Measurements from ENCODE around the gene PFKP. TPM values are rescaled to one million over a fixed set of nuclear protein-coding genes. Genes with fewer than 3 reads are reported as not detected.

Gene PFKP
- 10 to 100 TPM; 13.1 to 34.8 (median 25.1) TPM for polyA plus RNA-seq (ENCODE audit: insufficient read length in 4 of 4)

DNA sequence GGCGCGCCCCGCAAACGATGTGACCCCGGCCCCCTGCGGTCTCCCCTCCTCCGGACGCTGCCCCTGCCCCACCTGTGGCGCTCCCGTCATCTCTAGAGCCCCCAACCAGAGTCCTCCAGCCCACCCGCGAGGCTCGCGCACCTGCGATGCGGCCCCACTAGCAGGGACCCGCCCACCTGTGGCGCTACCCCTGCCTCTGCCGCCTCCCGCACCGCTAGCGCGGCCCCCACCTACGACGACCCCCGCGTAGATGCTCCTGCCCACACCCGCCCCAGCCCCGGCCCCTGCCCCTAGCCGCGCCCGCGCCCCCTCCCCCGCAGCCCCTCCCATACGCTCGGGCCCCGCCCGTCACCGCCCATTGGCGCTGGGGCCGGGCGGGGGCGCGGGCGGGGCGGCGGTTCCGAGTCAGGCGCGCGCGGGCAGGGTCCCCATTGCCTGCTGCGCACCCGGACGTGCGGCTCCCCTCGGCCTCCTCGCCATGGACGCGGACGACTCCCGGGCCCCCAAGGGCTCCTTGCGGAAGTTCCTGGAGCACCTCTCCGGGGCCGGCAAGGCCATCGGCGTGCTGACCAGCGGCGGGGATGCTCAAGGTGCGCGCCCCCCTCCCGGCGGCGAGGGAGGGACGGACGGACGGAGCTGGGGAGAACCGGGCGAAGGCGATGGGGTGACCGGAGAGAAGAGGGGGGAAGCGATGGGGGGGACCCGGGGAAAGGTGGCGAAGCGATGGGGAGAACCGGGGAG lies at the start of gene PFKP:
PFKP (plus strand) TSS at position 431 of the 741 bp plus-strand sequence; CDS start at position 479, 48 bp downstream.
- no peak for DNase-seq (ENCODE audit: low read depth in 4 of 4, low spot score in 3 of 4)

DNA sequence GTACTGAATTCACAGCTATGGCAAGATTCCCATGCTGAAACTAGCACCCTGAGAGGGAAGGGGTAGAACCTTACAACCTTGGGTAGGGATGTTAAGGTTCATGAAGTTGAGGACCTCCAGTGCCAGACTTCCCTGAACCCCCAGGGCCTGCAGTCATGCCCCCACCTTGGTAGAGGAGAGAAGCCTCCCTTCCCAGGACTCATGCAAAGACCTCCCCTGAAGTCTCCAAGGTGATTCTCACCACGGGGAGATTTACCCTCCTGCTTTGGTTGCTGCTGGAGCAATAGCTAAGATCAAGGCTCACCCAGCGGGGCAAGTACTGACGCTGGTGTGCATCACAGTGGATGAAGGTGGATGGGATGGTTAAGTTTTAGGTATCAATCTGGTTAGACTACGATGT lies 49.1 kb upstream of the PFKP start:
- DNase-seq (ENCODE audit: low read depth in 4 of 4, low spot score in 3 of 4), result no peak

DNA sequence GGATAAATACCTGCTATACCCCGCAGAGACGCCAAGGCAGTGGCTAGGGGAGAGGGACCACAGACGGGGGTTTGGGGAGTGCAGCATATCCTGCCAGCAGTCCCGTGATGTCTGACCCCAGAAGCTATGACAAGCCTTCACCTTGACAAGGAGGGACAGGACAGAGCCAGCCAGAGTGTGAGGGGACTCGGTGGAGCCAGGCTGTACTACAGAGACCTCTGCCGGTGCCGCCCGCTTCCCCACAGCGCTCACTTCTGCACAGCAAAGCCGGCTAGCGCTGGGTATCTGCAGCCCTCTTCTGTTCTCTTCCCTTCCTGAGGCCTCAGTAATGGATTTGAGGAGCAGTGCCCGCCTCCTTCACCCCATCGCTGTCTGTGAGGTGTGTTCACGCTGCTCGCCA lies 47.0 kb upstream of the PFKP start:
- no peak for DNase-seq (ENCODE audit: low read depth in 4 of 4, low spot score in 3 of 4)

DNA sequence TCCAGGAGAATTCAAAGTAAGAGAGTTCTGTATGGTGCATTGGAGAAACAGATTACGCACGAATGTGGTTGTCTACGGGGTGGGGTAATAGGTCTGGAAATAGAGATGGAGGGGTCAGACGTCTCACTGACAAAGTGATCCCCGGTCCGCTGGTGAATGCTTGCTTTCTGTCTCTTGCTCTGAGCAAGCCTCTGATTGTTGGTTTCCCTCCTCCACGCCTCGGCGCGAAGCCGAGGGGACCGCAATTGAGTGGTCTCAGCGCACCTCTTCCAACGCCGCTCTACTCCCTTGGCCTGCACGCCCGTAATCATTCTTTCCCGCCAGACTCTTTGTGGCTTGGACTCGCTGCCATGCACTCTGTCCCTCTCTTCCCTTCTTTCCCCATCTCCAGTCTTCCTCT lies 46.5 kb upstream of the PFKP start:
- no peak for DNase-seq (ENCODE audit: low read depth in 4 of 4, low spot score in 3 of 4)

DNA sequence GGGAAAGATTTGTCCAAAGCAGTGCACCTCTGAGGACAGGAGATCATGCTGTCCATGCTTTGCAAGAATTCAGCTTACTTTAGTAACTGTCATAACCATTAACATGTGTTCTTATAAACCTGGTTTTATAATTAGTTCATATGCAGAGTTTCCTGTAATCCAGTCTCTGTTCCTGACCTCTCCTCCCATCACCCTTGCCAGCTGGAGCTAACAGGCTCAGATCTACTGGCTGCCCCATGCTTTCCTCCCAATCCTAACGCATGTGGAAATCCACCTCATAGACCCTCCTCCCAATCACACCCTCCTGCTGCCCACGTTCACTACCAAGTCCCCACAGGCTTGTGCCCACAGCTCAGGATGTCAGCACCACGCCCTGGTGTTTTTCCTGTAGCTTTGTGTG lies 45.3 kb upstream of the PFKP start:
- DNase-seq (ENCODE audit: low read depth in 4 of 4, low spot score in 3 of 4), result no peak

DNA sequence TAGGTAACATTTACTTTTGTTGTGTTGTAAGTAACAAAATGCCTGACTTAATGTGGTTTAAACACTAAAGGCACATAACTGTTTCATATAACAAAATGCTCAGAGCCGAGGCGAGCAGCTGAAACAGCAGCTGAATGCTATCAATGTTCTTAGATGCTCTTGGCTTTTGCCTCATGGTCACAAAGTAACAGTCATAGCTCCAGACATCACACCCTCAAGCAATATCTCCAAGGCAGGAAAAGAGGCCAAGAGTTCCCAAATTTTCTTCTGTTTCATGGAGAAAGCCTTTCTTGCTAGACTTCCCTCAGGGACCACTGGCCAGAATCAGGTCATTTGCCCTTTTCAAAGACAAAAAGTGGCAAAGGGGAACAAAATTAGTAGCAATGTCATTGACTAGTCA lies 43.5 kb upstream of the PFKP start:
- no peak for DNase-seq (ENCODE audit: low read depth in 4 of 4, low spot score in 3 of 4)

DNA sequence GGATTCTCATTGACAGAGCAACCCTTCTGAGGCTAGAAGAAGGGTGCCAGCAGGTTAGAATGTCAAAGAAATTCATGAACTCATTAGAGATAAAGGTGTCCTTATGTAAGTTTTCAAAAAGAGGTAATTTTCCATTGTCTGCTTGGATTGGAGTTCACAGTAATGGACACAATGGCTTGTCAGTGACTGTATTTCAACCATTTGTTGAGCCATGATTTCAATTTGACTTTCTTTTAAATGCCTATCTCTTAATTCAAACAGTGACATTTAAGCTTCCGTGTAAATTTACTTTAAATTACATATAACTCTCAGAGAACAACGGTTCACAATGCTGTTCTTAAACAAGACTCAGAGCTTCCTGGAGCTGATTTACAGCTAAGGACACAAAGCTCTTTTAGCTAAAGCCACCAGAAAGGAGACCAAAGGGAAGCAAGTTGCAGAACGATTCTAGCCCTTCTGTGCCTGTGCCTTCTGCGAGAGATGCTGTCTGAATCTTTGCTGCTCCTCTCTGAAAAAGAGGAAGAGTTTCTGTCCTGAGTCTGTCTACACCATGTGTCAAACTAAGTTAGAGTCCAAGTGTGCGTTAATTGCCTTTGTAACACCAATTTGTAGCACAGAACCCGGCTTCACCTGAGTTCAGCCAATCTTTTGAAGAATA lies 42.2 kb upstream of the PFKP start:
- DNase-seq (ENCODE audit: low read depth in 4 of 4, low spot score in 3 of 4), result no peak

DNA sequence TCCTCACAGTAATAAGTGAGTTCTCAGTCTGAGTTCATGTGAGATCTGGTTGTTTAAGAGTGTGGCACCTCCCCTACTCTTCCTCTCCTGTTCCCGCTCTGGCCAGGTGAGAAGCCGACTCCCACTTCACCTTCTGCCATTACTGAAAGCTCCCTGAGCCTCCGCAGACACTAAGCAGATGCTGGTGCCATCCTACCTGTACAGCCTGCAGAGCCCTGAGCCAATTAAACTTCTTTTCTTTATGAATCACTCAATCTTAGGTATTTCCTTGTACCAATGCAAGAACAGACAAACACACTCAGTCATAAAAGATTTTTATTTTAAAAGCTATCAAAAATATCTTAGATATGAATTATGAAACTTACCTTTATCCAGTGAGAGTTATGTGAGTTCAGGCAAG lies 39.5 kb upstream of the PFKP start:
- no peak for DNase-seq (ENCODE audit: low read depth in 4 of 4, low spot score in 3 of 4)

DNA sequence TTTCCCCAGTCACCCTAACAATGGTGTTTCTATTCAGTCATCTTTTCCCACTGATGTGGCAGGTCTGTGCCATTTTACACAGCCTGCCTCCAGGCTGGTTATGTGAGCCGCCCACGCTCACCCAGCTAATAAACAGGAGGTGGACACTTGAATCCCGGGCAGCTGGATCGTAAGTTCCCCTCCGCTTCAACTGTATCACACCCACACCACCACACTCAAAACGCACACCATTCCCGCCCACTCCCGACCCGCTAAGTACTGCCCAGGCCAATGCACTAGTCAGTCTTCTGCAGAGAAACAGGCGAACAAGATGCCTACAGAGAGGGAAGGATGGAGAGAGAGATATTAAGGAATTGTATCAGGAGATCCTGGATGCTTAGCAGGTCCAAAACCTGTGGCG lies 38.9 kb upstream of the PFKP start:
- DNase-seq (ENCODE audit: low read depth in 4 of 4, low spot score in 3 of 4), result no peak

DNA sequence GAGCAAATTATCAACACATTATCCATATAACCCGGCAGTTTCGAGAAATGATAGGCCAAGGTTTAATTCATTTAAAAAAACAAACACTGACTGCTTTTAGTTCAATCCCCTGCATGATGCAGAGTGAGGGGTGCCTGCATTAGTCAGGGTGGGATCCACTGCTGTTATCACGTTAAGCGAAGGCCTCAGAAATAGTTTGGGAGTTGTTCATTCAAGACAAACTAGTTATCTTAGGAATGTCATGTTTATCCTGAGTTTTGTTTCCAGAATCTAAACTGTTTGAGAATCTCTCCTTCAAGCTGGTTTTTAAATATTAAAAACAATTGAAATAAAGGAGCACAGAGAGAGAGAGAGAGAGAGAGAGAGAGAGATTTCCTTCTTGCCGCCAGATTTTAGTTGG lies 36.6 kb upstream of the PFKP start:
- no peak for DNase-seq (ENCODE audit: low read depth in 4 of 4, low spot score in 3 of 4)

DNA sequence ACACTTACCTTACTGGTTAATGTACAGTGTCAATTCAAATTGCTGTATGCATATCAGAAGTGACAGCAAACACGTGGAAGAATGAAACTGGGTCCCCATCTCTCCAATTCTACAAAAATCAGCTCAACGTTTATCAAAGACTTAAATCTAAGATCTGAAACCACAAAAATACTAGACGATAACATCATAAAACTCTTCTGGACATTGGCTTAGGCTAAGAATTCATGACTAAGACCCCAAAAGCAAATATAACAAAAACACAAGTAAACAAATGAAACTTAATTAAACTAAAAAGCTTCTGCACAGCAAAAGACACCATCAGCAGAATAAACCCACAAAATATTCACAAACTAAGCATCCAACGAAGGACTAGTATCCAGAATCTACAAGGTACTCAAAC lies 35.9 kb upstream of the PFKP start:
- no peak for DNase-seq (ENCODE audit: low read depth in 4 of 4, low spot score in 3 of 4)

DNA sequence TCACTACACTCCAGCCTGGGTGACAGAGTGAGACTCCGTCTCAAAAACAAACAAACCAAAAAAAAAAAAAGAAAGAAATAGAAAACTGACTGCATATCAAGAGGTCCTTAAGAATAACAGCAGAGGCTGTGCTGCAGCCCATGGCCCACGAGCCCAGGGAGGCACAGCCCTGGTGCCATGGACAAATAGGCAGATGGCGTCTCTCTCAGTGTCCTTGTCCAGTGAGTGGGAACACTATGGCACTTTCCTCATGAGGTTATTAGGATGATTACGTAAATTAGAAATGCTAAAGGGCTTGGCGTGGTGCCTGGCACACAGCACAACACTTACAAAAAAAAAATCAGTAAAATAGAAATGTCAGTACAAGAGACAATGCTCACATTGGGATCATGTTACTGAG lies 33.4 kb upstream of the PFKP start:
- DNase-seq (ENCODE audit: low read depth in 4 of 4, low spot score in 3 of 4), result no peak

DNA sequence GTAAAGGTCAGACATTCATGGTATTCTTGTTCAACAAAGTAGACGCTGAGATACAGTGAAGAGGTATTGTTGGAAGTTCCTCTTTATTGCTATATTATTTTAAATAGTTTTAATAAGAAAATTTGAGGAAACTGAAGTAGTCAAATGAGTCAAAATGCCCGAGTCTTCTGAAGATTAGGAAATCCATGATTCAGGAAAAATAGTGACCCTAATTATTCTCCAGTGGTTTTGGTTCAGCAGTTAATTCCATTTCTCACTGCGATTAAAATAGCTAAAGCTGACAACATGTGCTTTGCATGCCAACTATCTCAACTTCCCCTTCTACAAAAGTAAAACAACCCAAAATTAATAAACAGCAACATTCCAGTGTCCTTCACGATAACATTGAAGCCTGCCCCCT lies 32.7 kb upstream of the PFKP start:
- DNase-seq (ENCODE audit: low read depth in 4 of 4, low spot score in 3 of 4), result no peak

DNA sequence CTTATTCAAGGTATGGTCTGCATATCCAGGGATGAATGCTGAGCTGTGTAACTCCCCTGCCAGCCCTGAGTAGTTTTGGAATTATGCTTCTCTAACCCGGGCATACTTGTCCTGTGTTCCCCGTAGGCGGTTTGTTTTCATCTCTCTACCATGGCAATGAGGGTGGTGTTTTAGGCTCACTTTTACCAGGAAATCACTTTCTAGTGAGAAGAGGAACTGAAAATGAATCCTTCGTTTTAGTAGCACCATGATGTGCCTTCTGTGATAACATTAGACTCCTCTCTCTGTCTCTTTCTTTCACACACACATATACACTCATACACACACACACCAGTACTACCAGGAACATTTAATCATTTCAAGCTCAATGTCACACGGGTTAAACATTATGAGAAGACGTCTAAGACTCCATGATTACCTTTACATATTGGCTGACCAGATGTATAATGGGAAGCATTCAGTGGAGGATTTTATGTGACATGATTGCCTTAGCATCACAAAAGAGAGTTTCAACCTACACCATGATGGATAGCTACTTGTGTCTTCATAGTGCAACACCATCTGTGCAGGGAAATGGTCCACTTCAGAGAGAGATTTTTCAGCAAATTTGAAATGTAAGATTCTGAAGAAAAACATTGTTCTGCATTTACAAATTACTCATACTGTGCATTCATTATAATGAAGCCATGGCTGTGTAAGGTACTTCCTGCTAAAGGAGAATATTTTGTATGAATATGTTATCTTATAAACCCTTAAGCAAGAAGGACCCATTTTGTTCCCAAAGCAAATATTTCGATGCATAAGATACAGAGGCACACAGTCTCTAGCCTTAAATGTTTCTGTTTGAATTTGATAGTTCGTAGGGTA lies 31.0 kb upstream of the PFKP start:
- DNase-seq (ENCODE audit: low read depth in 4 of 4, low spot score in 3 of 4), result no peak

DNA sequence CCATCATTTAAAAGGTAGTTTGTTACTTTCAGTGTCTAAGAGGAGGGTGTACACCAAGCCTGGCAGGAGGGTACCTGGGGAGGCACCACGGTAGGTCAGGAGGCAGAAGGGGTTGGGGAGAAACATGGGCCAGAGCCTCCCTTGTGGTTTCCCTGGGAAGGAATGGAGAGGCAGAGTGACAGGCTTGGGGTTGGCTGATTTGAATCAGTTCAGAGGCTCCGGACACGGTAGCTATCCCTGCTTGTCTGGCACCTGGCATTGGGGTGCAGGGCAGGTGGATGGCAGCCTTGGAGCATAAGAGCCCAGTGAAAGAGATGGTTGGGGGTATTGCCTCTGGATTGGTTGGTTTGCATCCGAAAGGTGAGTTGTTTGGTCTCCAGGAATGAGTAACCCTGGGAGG lies 30.2 kb upstream of the PFKP start:
- DNase-seq (ENCODE audit: low read depth in 4 of 4, low spot score in 3 of 4), result no peak

DNA sequence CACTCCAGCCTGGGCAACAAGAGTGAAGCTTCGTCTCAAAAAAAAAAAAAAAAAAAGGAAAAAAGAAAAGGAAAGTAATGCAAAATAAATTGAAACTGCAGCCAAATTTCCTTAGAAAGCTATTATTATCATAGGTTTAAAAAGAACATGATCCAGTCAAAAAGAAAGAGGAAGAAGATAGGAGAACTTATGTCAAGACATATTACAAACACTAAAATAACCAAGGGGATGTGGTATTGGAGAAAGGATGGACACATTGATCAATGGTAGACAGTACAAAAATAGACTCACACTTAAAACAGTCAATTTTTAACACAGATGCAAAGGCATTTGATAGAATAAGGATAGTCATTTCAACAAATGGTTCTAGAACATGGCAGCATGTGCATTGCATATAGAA lies 27.3 kb upstream of the PFKP start:
- DNase-seq (ENCODE audit: low read depth in 4 of 4, low spot score in 3 of 4), result no peak

DNA sequence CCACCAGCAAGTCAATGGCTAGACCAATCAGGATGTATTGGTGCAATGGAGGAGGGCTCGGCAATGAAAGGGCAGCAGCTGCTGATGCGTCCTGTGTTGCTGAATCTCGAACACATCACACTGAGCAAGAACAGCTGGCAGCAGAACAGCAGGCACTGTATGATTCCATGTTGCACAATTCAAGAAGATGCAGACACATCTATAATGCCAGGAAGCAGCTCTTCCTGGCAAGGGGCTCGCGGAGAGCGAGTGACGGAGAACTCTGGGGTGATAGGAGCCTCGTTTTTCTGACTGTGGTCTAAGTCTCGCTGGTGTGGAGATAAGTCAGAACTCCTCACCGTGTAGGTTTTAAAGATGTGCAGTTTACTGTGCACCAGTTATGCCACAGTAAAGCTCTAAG lies 24.8 kb upstream of the PFKP start:
- no peak for DNase-seq (ENCODE audit: low read depth in 4 of 4, low spot score in 3 of 4)

DNA sequence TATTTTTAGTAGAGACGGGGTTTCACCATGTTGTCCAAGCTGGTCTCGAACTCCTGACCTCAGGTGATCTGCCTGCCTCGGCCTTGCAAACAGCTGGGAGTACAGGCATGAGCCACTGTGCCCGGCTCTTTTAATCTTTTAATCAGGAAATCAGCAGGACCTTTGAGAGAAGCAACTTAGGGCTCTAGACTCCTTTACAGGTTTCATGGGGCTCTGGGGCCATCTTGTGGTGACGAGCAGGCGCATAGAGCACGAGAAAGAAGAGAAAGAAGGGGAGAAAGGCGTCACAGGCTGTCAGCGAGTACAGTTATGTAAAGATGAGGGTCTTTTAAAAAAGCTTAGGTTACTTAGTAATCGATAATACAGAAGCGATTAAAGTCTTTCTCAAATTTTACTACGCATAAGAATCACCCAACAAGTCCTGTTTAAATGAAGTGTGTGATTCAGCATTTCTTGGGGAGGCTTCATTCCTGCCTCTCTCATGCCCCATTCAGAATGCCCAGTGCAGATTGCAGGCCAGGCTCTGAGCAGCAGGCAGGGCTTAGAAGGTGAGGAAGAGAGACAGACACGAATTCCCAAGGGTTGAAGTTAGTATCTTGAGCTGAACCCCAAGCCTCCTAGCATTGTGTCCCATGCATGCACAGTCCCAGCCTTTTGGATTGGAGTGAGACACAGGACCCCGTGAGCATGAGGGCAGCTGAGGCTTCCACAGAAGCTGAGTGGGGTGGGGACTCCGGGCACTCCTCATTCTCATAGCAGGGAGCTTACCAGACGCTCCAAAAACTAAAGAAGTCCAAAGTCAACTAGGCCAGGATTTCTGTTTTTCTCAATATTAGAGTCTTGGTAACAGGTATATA lies 23.6 kb upstream of the PFKP start:
- no peak for DNase-seq (ENCODE audit: low read depth in 4 of 4, low spot score in 3 of 4)

DNA sequence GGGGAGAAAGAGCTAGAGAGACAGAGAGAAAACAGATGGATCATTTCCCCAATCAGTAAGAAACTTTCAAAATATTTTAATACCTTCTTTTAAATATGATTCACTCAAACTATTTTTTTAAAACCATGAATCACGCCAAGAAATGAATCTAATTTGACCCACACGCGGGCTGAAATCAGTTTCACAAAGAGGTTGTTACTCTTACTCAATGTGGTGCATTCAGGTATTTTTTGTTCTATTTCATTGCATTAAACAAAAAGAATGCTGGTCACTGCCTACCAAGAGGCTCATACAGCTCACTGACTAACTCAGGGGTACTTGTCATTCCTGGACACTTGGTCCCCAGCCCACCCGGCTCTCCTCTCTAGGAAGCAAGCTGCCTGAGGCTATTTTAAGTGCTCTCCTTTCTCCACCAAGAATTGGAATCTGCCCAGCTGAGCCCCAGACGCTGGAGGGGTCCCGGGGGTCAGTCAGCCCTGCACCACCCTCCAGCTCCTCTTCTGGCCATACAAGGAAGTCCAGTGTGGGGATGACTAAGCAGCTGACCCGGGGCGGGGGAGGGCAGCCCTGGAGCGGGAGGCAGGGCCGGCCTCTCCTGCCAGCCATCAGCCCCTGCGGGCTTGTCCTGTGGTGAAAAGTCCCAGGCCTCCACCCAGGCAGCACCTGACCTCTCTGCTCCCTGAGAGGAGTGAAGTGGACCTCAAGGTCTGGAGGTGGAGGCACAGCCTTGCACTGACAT lies 21.7 kb upstream of the PFKP start:
- no peak for DNase-seq (ENCODE audit: low read depth in 4 of 4, low spot score in 3 of 4)

DNA sequence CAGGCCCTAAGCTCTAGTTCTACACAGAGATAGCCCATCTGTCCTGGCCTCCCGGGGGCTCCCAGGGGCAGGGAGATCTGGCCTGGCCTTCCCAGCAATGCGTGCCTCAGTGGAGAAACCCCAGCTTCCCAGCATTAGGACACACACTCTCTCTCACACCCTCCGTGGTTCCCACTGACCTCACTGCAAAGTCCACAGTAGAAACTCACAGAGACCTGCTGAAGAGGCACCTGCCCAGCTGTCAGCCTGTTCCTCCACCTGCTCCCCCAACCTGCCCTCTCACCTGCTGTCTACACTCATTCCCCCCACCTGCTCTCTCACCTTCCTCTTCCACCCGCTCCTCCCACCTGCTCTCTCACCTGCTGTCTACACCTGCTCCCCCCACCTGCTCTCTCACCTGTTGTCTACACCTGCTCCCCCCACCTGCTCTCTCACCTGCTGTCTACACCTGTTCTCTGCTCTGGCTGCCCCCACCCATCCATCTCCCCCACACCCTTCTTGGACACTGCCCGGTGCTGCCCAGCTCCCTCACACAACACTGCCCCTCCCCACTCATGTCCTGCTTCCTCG lies 21.1 kb upstream of the PFKP start:
- DNase-seq (ENCODE audit: low read depth in 4 of 4, low spot score in 3 of 4), result no peak
